Endothelial cell of umbilical vein (primary cell): ENCODE data around the gene NEDD4L. TPM values are rescaled to one million over a fixed set of nuclear protein-coding genes. Genes with fewer than 3 reads are reported as not detected.

Source experiments
- BruUV-seq: library from RNA; stranded (reverse); fragments of 400-500 nt; replicated peaks from 2 replicates; lab custom pipeline; 2021; lab: Mats Ljungman, UMichigan
- CTCF ChIA-PET: fragments of 300-600, 350-600 bp; sonication (Branson Sonifier 250); formaldehyde crosslinking; loops from one replicate; lab custom pipeline; 2021; ENCODE audit warnings: antibody characterized with exemption, inconsistent platforms; lab: Charles Lee
- POLR2A ChIA-PET: fragments of 300-600, 350-600 bp; sonication (Branson Sonifier 250); formaldehyde crosslinking; loops from one replicate; lab custom pipeline; 2021; ENCODE audit warnings: antibody characterized with exemption, inconsistent platforms; lab: Charles Lee
- DNase-seq: peaks from one replicate; pipeline ENCODE4 v3.0.0-alpha.2; 2011; ENCODE audit warnings: low read depth, low spot score
- FAIRE-seq: peaks from 2 replicates; lab custom pipeline; 2011; peaks lifted over from hg19 to GRCh38; lab: Jason Lieb, UNC
- H2AFZ ChIP-seq: 2 replicates; pipeline ENCODE4 v1.6.0; 2012; ENCODE audit warnings: low read depth, low read length, control low read depth, inconsistent platforms
- H3K27ac ChIP-seq: 2 replicates; pipeline ENCODE4 v1.5.1; 2011; ENCODE audit warnings: low read depth, mild to moderate bottlenecking, control low read depth, low read length, moderate library complexity; ENCODE audit not compliant: insufficient read depth
- H3K27me3 ChIP-seq, 2 experiments: 2 replicates each; pipeline versions ENCODE4 v1.6.0 to v1.6.1; 2011; ENCODE audit warnings: low read length in 2 of 2, mixed read lengths in 1 of 2; ENCODE audit not compliant: control insufficient read depth in 2 of 2, insufficient read depth in 2 of 2
- H3K36me3 ChIP-seq, 2 experiments: 2 replicates in 1 of 2; 3 replicates in 1 of 2; pipeline ENCODE4 v1.5.1; 2011; ENCODE audit warnings: low read length in 2 of 2, mild to moderate bottlenecking in 1 of 2, moderate library complexity in 1 of 2; ENCODE audit not compliant: control insufficient read depth in 2 of 2, insufficient read depth in 2 of 2; ENCODE audit errors: extremely low read depth in 1 of 2
- H3K4me1 ChIP-seq: 3 replicates; pipeline ENCODE4 v1.5.1; 2011; ENCODE audit warnings: mild to moderate bottlenecking, low read length; ENCODE audit not compliant: control insufficient read depth, insufficient read depth; ENCODE audit errors: extremely low read depth
- H3K4me2 ChIP-seq: 2 replicates; pipeline ENCODE4 v1.6.1; 2011; ENCODE audit warnings: low read length, control low read depth, mixed read lengths; ENCODE audit not compliant: insufficient read depth
- H3K4me3 ChIP-seq, 3 experiments: fragments of 200-600 bp in 1 of 3; sonication (generic), shearing (Covaris generic) in 1 of 3; replicated peaks in 1 of 3; 2 replicates each; pipeline ENCODE4 v1.5.1; 2011 to 2016; ENCODE audit warnings: control low read depth in 3 of 3, low read length in 3 of 3, mild to moderate bottlenecking in 2 of 3, inconsistent platforms in 1 of 3, low read depth in 1 of 3, moderate library complexity in 1 of 3; ENCODE audit not compliant: insufficient read depth in 1 of 3
- H3K79me2 ChIP-seq: 2 replicates; pipeline ENCODE4 v1.6.0; 2012; ENCODE audit warnings: low read length, inconsistent platforms; ENCODE audit not compliant: control insufficient read depth, insufficient read depth
- H3K9ac ChIP-seq: replicated peaks from 2 replicates; pipeline ENCODE3; 2011; ENCODE audit warnings: low read length, control low read depth; ENCODE audit not compliant: insufficient read depth; ENCODE audit errors: extremely low read depth
- H3K9me1 ChIP-seq: replicated peaks from 3 replicates; pipeline ENCODE4 v1.6.0; 2011; ENCODE audit warnings: mild to moderate bottlenecking, low read length; ENCODE audit not compliant: control insufficient read depth, insufficient read depth; ENCODE audit errors: extremely low read depth
- H3K9me3 ChIP-seq: replicated peaks from 2 replicates; pipeline ENCODE4 v1.5.1; 2012; ENCODE audit warnings: low read length, inconsistent platforms; ENCODE audit not compliant: control insufficient read depth, insufficient read depth
- H4K20me1 ChIP-seq: replicated peaks from 2 replicates; pipeline ENCODE3; 2011; ENCODE audit warnings: mild to moderate bottlenecking, low read length; ENCODE audit not compliant: control insufficient read depth, insufficient read depth; ENCODE audit errors: extremely low read depth
- CTCF ChIP-seq, 2 donors: IDR thresholded peaks; 1 replicate in 1 of 2; 2 replicates in 1 of 2; pipeline ENCODE4 v1.5.1; 2011; ENCODE audit warnings: low read length in 2 of 2, mild to moderate bottlenecking in 2 of 2, moderate library complexity in 2 of 2, control low read depth in 1 of 2, inconsistent platforms in 1 of 2, low read depth in 1 of 2; ENCODE audit not compliant: insufficient read depth in 1 of 2; ENCODE audit errors: extremely low read depth in 1 of 2
- EZH2 ChIP-seq: IDR thresholded peaks from 2 replicates; pipeline ENCODE4 v1.6.1; 2012; ENCODE audit warnings: borderline replicate concordance, low read depth, mild to moderate bottlenecking, moderate library complexity, low read length, inconsistent platforms; ENCODE audit not compliant: severe bottlenecking
- FOS ChIP-seq: IDR thresholded peaks from 2 replicates; pipeline ENCODE4 v1.6.1; 2011; ENCODE audit warnings: mild to moderate bottlenecking, low read length, moderate library complexity, borderline replicate concordance; ENCODE audit not compliant: insufficient read depth
- GATA2 ChIP-seq: IDR thresholded peaks from 2 replicates; pipeline ENCODE4 v1.7.0; 2011; ENCODE audit warnings: low read depth, mild to moderate bottlenecking, moderate library complexity, mixed read lengths, low read length; ENCODE audit not compliant: insufficient read length, insufficient read depth
- JUN ChIP-seq: IDR thresholded peaks from 2 replicates; pipeline ENCODE4 v1.6.1; 2011; ENCODE audit warnings: borderline replicate concordance, low read depth; ENCODE audit not compliant: insufficient read length, insufficient read depth
- MYC ChIP-seq: IDR thresholded peaks from one replicate; pipeline ENCODE4 v1.6.1; 2011; ENCODE audit warnings: mild to moderate bottlenecking, low read depth, low read length
- POLR2A ChIP-seq: IDR thresholded peaks from 2 replicates; pipeline ENCODE4 v1.6.1; 2012; ENCODE audit warnings: low read depth, mild to moderate bottlenecking, control low read depth, low read length
- POLR2AphosphoS5 ChIP-seq: IDR thresholded peaks from 2 replicates; pipeline ENCODE4 v1.6.1; 2012; ENCODE audit warnings: low read depth, mild to moderate bottlenecking, control low read depth, low read length, moderate library complexity; ENCODE audit not compliant: insufficient read depth
- dilution Hi-C: fragments of 300-500 bp; cut with MboI; formaldehyde crosslinking; loops from one replicate; pipeline ENCODE4 v1.15.0; 2019; ENCODE audit warnings: low sequenced_read_pairs; ENCODE audit not compliant: extremely low pct_ligation_motif_present
- intact Hi-C: fragments of 100-400 bp; cut with micrococcal nuclease; formaldehyde crosslinking; loops from one replicate; pipeline ENCODE4 v1.10.0; 2022
- polyA plus RNA-seq, 4 experiments: library from polyadenylated mRNA; depleted of rRNA in 3 of 4; stranded (reverse) in 3 of 4; unstranded in 1 of 4; fragments of >200 nt; gene quantifications; 2 replicates each; pipeline versions ENCODE4 v1.2.1 to v1.2.3, GENCODE V29; 2011 to 2012; ENCODE audit warnings: missing spikeins in 1 of 4
- total RNA-seq: library from RNA; stranded (reverse); gene quantifications from 2 replicates; pipeline ENCODE4 v1.2.3, GENCODE V29; 2021
- TF ChIP-seq, protein P1 (sequence below): IDR thresholded peaks from 2 replicates; pipeline ENCODE4 v1.6.1; 2011; ENCODE audit not compliant: insufficient read depth, insufficient read length

NEDD4L gene
- total and polyA plus RNA-seq, 2 donors (not counting 3 experiments of a cell fraction or from before 2014, with no cell fraction given) = 20.5 to 78.9 TPM

DNA sequence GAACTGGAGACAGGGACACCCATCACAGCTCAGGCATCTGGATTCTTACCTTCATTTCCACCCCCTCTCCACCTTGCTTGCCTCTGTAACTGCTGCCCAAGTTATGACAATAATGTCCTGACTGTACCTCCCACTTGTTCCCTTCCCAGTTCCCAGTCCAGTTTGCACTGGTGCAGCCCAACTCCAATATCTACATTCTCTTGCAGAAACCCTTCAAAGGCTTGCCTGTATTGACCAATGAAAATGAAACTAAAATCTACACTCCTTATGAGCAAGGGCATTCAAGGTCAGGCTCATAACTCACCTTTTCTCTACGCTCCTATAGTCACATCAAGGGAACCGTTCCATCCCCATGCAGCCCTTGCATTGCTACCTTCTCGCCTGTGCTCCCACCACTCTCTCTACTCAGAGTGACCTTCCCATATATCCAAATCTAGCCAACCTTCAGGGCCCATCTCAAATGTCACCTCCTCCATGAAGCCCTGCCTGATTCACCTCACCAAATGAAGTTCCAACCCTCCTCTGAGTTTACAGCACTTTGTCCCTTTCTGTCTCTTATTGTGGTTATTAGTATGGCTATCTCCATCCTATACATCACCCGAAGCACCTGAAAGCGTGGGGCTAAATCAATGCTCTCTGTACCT lies 365.9 kb downstream of the NEDD4L start:
- no peaks in the 10 kb centered on the region for H4K20me1 ChIP-seq
- no peak overlapping the region for H3K4me2 ChIP-seq
- POLR2A ChIA-PET = no interaction called here
- H2AFZ ChIP-seq = no peak overlapping the region
- H3K9me3 ChIP-seq = no peaks in the 10 kb centered on the region
- no peaks in the 10 kb centered on the region for H3K36me3 ChIP-seq
- H3K4me3 ChIP-seq = no peak overlapping the region
- dilution Hi-C loops = no loop called here
- no peaks in the 10 kb centered on the region for H3K27me3 ChIP-seq
- no peaks in the 10 kb centered on the region for H3K79me2 ChIP-seq
- intact Hi-C loops = no loop called here
- no peak for TF ChIP-seq CTCF (IDR thresholded peaks at IDR 0.05; ENCODE audit: extremely low read depth in 1 of 2, insufficient read depth in 1 of 2, low read depth in 1 of 2, low read length in 2 of 2)
- no peak overlapping the region for H3K9ac ChIP-seq
- no peak for FAIRE-seq
- CTCF ChIA-PET = no interaction called here
- no peak overlapping the region for H3K27ac ChIP-seq
- H3K4me1 ChIP-seq = no peaks in the 10 kb centered on the region
- DNase-seq = no peak
- H3K9me1 ChIP-seq = no peaks in the 10 kb centered on the region
- BruUV-seq = no TSS peak

DNA sequence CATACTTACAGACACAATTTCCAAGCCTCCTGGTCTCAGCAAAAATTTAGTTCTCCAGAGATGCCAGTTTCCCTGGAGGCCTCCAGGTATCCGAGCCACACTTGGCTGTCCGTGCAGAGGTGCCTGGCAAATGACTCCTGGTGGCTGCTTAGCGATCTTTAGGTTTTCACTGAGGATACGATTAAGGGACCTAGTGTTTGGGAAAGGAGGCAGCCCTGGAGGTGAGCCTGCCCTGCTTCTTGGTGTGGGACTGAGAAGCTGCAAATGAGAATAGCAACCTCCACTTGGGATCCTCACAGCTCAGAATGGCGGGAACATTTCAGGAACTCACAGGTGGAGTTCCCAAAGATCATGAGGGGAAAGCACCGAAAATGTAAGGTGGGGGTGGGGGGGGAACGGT lies 367.3 kb downstream of the NEDD4L start:
- no peaks in the 10 kb centered on the region for H3K27me3 ChIP-seq
- dilution Hi-C loops = no loop called here
- DNase-seq = no peak
- TF ChIP-seq, protein P1, sequence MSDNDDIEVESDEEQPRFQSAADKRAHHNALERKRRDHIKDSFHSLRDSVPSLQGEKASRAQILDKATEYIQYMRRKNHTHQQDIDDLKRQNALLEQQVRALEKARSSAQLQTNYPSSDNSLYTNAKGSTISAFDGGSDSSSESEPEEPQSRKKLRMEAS = no peak
- no peak for TF ChIP-seq EZH2
- no peak for TF ChIP-seq FOS
- TF ChIP-seq GATA2 = no peak
- TF ChIP-seq JUN = no peak
- no peak for TF ChIP-seq CTCF (IDR thresholded peaks at IDR 0.05; ENCODE audit: extremely low read depth in 1 of 2, insufficient read depth in 1 of 2, low read depth in 1 of 2, low read length in 2 of 2)
- no peak for TF ChIP-seq MYC
- no peak for TF ChIP-seq POLR2AphosphoS5
- TF ChIP-seq POLR2A = no peak
- H4K20me1 ChIP-seq = no peaks in the 10 kb centered on the region
- no peaks in the 10 kb centered on the region for H3K4me1 ChIP-seq
- no peaks in the 10 kb centered on the region for H3K9me3 ChIP-seq
- ChIA-PET CTCF (interaction anchor here (1.1 kb wide), 1 partner anchor 82 kb away, joined by 3 read pairs; no protein-coding TSS in a partner anchor), POLR2A (no interaction called here)
- BruUV-seq = no TSS peak
- no peak overlapping the region for H3K9ac ChIP-seq
- H3K9me1 ChIP-seq = no peaks in the 10 kb centered on the region
- no peak overlapping the region for H3K27ac ChIP-seq
- FAIRE-seq = no peak
- H3K4me2 ChIP-seq = no peak overlapping the region
- no peak overlapping the region for H2AFZ ChIP-seq
- no peaks in the 10 kb centered on the region for H3K79me2 ChIP-seq
- H3K36me3 ChIP-seq = no peaks in the 10 kb centered on the region
- H3K4me3 ChIP-seq = no peak overlapping the region
- intact Hi-C loops = no loop called here
